HG02981 (cell line): ENCODE measurements around the gene TAAR5.
"Not testable (repeated sequence)": the region's sequence is repeated elsewhere in the genome, so short reads cannot be mapped to it uniquely, and the experiment has no call there.

Experiments used
- ATAC-seq: cut with Tn5 transposase; IDR thresholded peaks from one replicate; pipeline ENCODE4 v1.9.1; 2021; ENCODE audit warnings: mild to moderate bottlenecking, moderate library complexity; ENCODE audit not compliant: unreplicated experiment

Gene TAAR5

GRCh38 chr6:132589454-132589853, at the start of gene TAAR5:
Gene TAAR5 (minus strand): TSS chr6:132589741. CDS start chr6:132589686, 55 bp downstream.
- ATAC-seq, result no peak

GRCh38 chr6:132637135-132637534, 47.6 kb upstream of the TAAR5 start:
- not testable (repeated sequence) for ATAC-seq

GRCh38 chr6:132635906-132636305, 46.4 kb upstream of the TAAR5 start:
- ATAC-seq, result not testable (repeated sequence)

GRCh38 chr6:132635288-132635687, 45.7 kb upstream of the TAAR5 start:
- ATAC-seq, result not testable (repeated sequence)

- no peak for ATAC-seq
These were observed 45.3 kb upstream of the TAAR5 start for GRCh38 chr6:132634796-132635195.

- ATAC-seq, result no peak
These were observed 43.8 kb upstream of the TAAR5 start for GRCh38 chr6:132633362-132633761.

GRCh38 chr6:132624175-132624574, 34.6 kb upstream of the TAAR5 start, which contains the start of gene TAAR2:
Gene TAAR2 (minus strand): TSS chr6:132624275. CDS start chr6:132624275, 0 bp downstream.
- ATAC-seq, result no peak

- no peak for ATAC-seq
These were observed 33.7 kb upstream of the TAAR5 start for GRCh38 chr6:132623106-132623845.

GRCh38 chr6:132616677-132617076, 27.1 kb upstream of the TAAR5 start:
- ATAC-seq, result no peak

GRCh38 chr6:132614554-132614953, 25.0 kb upstream of the TAAR5 start:
- no peak for ATAC-seq

- ATAC-seq, result no peak
These were observed 23.0 kb upstream of the TAAR5 start for GRCh38 chr6:132612449-132613108.

- ATAC-seq, result no peak
These were observed 22.1 kb upstream of the TAAR5 start for GRCh38 chr6:132611616-132612015.

- peak; percentile 93 for ATAC-seq
These were observed 18.1 kb upstream of the TAAR5 start for GRCh38 chr6:132607544-132608233.

GRCh38 chr6:132604635-132605152, 15.2 kb upstream of the TAAR5 start:
- no peak for ATAC-seq

- not testable (repeated sequence) for ATAC-seq
These were observed 11.4 kb upstream of the TAAR5 start for GRCh38 chr6:132600900-132601299.

- peak; percentile 76 for ATAC-seq
These were observed 8.9 kb upstream of the TAAR5 start for GRCh38 chr6:132598473-132598872.

GRCh38 chr6:132596201-132596600, 6.7 kb upstream of the TAAR5 start:
- no peak for ATAC-seq

GRCh38 chr6:132592855-132593254, 3.3 kb upstream of the TAAR5 start:
- ATAC-seq, result no peak

GRCh38 chr6:132590362-132590761, 821 bp upstream of the TAAR5 start:
- no peak for ATAC-seq

GRCh38 chr6:132587424-132587823, 2.1 kb downstream of the TAAR5 start:
- no peak for ATAC-seq

GRCh38 chr6:132584698-132585097, 4.8 kb downstream of the TAAR5 start:
- ATAC-seq, result no peak
